ENCODE data around the gene TTLL11.
"Not testable (repeated sequence)": the region's sequence is repeated elsewhere in the genome, so short reads cannot be mapped to it uniquely, and the experiment has no call there.

The TTLL11 gene

DNA sequence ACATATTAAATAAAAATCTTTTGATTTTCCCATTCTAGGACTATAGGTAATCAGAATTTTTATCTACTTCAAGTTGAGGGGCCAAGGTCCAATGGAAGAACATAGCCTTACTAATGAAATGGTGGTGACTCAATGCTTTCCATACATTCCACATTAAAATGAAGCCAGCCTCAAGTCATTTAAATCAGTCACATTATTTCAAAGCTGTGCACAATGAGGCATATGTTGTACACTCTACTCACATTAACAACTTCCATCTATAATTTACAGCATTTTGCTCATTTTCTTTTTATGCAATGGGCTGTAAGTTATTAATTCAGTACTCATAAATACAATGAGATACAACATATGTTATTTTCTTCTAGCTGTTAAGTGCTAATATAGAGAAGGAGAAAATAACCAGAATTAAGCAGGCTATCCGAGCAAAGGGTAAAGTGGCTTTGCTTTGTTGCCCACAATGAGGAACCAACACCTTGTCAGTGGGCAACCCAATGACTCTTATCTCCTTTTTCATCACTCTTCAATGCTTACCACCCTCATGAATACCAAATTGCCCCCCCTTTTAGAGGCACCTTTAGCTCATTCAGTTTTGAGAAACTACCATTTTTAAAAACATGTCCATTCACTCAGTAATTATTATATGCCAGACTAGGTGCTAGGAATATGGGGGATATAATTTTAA is 52.4 kb downstream of the TTLL11 start:
- no peak for DNase-seq

DNA sequence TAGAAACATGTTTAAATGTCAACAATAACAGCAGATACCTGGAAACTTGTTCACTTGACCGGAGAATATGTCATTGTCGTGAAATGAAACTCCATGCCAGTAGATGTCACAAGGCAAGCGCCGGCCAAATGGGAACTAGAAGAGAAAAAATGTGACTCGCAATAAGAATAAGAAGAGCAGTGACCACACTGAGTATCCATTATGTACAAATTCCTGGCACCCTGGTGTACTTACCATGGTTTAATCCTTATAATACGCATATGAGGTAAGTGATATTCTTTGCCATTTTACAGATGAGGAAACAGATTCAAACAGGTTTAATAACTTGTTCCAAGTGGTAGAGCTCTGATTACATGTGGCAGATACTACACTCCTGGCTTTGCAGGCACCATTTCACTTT is 53.9 kb downstream of the TTLL11 start:
- DNase-seq = no peak

DNA sequence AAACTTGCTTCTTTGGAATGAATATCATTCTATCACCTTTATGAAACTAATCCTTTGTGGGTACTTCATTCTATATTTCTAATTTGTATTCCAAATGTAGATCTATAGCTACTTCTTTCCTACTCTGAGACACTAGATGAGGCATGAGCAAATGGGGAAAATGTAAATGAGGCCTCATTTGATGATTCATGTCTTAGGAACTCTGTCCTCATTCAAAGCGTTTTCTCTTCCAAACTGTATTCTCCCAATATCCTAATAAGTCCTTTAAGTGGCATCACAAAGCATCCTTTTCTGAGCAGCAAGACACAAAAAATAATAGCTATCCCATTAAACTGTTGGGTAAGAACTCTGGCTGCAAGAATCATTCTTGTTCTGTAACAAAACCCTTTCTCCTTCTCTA is 56.1 kb downstream of the TTLL11 start:
- DNase-seq = no peak

DNA sequence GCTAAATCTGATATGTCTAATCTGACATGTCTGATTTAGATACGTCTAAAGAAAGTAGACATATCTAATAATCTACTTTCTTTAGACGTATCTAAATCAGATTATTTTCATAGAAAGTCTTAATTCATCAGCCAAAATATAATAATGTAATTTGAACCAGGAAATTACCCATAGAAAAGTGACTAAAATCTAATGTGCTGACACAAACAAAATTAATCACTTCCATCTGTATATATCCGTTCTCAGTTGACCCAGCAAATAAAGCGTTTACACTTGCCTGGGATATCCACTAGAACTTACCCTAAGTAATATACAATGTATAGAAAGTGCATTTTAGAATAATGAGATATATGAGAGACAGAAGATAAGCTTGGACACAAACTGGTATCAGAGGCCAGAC is 56.7 kb downstream of the TTLL11 start:
- no peak for DNase-seq

DNA sequence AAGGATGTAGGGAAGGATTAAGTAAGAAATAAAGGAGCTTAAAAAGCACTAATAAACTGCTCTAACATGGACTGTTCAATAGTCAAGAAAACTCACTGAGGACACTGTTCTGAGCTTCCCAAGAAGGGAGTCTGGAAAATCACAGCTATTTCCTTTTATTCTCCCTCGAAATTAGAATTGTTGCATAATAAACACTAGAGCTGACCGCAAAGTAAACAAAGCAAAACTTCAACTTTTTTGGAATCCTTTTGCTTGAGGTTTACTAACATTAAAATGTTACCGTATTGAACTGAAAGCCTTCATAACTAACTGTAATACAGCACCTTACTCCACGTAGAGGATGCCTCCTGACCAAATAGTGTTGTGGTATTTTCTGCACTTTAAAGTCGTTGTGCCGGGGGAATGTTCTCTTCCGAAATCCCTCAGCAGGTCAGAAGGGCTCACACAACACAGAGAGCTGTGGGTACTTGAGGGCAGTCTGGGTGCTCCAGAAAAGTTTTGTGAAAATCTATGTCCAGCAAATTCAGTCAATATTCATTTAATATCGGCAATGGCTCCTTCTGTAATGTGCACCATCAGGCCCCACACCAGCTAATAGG is 59.2 kb downstream of the TTLL11 start:
- no peak for DNase-seq

DNA sequence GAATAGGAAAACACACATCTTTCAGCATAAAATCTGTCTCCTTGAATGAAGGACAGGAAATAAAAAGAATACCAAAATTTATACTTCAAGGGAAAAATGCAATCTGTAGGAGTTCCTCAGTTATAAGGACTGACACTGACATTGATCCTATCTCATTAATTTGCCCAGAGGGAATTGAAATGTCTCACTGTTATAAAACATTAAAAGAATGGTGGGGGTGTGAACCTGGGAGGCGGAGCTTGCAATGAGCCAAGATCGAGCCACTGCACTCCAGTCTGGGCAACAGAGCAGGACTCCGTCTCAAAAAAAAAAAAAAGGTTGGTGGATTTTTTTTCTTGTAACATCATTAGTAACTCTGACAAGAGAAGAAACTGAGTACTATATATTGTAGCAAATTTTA is 60.8 kb downstream of the TTLL11 start:
- DNase-seq = no peak

DNA sequence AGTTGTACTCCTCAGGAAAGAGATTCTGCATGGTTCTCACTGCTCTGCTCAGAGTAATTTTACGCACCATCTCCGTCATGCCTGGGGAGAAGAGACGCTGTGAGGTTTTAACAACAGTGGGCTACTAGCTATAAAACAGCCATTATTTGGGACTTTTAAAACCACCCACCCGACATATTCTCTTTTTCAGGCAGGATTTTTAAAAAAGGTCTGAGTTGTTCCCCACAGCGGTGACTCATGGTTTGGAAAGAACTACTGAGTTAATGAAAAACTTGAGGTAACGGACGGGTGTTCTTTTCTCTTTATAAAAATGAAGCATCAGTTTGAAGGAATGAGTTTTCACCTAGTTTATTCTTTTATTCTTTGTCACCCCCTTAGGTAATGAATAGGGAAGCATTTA is 61.3 kb downstream of the TTLL11 start:
- DNase-seq = no peak

DNA sequence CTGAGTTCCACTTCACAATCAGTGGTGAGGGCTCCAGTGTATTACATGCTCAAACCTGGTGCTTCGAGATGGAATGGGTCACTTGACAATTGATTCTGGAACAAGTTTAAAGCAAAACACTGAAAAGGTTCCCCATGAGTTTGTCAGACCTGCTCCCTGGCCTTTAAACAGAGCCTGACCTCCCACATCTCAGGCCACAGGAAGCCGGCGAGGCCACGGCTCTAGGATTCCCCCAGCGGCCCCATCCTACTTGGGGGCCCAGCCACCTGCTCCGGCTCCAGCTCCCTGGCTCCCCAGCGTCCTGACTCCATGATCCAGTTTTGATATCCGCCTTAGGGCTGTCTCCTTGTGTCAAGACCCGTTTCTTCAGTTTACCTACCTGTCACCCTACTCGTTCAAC is 62.0 kb downstream of the TTLL11 start:
- DNase-seq = no peak

DNA sequence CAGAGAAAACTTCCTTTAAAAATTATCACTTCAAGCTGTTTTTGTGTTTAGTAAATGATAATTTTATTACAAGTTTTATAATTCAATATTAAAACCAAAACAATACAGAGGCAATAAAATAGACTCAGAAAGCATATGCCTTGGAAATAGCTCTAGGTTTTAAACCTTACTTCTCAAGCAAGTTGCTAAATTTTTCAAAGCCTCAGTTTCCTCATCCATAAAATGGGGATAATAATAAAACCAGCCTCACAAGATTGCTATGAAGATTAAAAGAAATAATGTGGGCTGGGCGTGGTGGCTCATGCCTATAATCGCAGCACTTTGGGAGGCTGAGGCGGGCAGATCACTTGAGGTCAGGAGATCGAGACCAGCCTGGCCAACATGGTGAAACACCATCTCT is 62.8 kb downstream of the TTLL11 start:
- DNase-seq = no peak

DNA sequence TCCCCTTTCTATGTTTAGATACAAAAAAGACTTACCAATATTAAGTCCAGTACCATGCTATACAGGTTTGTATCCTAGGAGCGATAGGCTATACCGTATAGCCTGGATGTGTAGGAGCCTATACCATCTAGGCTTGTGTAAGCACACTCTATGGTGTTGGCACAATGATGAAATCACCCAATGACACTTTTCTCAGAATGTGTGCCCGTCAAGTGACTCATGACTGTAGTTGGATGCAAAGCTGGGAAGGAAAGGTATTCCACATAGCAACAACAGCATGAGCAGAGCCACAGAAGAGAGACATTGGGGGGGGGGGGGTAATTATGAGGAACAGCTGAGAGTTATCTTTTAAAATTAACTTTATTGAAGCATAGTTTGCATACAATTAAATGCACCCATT is 63.2 kb downstream of the TTLL11 start:
- no peak for DNase-seq

DNA sequence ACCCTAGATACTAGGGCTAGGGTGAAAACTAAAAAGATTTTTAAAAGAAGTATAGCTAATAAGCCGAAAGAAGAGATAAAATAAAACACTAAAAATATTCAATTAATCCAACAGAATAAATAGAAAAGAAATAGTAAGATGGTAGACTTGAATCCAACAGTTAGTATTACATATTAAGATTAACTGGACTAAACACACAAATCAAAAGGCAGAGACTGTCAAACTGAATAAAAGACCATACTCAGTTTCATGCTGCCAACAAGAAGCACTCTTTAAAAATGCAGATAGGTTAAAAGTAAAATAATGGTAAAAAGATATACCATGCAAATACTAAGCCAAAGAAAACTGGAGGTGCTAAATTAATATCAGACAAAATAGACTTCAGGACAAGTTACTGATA is 65.0 kb downstream of the TTLL11 start:
- DNase-seq = no peak

DNA sequence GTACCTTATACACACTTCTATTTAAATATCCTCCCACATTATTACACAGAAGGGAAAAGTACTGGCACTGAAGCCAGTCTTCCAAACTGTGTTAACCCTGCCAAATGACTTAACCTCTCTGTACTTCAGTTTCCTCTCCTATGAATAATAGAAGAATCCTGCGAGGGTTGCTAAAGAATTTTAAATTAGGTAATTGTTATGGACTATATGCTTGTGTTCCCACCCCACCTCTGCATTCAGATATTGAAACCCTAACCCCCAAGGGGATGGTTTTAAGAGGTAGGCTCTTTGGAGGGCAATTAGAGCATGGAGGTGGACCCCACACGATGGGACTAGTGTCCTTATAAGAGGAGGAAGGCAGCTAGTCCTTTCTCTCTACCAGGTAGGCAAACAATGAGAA is 72.7 kb downstream of the TTLL11 start:
- DNase-seq = no peak

DNA sequence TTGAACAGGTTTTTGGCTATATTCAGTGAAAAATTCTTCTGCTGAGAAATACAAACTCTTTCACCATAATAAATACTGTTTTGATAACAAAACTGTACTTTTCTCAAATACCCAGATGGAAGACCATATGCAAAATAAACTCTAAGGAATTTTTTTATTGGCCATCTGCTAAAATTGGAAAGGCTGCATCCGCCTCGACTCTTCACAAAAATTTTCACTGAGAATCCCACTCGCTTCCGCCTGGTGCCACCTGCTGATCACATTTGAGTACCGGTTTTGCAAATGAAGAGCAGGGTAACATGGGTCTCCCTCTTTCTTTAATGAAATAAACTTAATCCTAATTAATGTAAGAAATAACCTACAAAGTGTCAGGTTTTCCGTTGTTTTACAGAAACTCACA is 76.4 kb downstream of the TTLL11 start:
- DNase-seq = no peak

DNA sequence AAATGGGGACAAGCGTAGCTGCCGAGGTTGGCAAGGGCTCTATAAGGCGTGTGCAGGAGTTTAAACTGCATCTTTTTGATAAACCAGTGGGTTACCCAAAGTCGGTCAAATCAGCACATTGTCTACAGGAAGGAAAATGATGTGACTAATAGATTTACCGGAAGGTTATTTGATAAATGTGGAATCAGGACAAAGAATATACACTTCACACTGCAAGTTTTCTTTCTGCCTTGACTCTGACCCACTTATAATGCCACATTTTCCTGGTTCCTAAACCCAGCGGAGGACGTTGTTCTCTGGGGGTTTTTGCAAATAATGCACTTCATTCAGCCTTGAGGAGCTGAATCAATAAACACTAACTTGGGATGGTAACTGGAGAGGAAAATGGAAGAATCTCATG is 76.8 kb downstream of the TTLL11 start:
- DNase-seq = no peak

DNA sequence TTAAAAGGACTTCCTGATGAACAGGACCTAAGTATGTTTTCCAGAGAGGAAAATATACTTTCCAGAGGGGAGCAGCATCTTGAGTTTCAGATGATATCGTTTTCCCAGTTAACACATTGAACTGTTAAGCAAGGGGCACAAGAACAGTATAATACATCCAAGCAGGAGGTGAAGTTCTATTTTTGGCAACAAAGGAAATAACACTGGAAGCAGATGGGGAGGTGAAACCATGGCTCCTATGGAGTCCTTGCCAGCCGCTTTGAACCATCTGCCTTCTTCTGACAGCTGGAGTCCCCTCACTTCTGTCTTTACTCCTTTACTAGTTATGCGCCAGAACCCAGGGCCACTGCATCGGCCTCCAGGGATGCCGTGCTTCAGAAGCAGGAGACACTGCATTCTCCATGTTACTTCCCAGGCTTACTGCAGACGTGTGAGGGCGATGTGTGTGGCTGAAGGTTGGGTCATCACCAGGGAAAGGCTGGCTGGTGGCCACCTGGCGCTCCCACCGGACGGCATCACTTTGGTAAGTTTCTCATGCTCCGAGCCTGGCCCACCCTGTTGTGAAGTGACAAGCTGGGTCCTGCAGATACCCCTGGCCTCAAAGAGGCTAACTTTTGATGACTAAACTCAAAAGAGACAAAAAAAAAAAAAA is 77.8 kb downstream of the TTLL11 start:
- no peak for DNase-seq

DNA sequence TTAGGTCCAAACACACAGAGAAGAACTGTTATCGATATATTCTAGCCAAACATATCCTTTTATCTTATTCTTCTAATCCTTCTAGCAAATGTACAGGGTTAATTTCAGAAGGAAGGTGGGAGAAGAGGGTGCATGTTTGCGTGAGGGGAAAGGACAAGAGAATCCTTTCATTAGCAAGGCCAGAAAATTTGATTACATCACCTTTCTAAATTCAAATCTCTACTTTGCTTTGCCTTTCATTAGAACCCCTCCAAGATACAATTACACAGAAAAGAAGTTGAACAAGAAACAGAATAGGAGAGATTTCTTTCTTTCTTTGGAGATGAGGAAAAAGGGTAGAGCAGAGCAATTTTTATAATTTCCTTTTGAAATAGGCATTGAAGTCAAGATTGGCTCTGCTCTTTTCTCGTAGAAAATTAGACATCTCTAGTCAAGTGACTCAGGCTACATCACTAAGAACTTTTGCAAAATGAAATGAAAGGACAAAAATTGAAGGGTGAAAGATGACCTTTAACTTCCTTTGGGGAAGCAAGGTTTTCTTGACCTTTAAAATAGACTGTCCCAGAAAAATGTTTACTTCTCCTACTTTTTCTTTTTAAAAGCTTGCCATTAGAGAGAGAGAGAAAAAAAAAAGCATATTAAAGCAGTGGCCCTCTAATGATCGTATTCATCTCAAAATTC is 81.2 kb downstream of the TTLL11 start:
- DNase-seq = no peak

DNA sequence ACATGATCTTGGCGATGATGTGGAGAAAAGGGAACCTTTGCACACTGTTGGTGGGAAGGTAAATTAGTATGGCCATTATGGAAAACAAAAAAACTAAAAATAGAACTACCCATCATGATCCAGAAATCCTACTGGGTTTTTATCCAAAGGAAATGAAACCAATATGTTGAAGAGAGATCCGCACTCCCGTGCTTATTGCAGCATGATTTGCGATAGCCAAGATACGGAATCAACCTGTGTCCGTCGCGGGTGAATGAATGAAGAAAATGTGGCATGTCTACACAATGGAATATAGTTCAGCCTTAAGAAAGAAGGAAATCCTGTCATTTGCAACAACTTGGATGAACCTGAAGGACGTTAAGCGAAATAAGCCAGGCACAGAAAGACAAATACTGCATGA is 84.5 kb downstream of the TTLL11 start:
- no peak for DNase-seq

DNA sequence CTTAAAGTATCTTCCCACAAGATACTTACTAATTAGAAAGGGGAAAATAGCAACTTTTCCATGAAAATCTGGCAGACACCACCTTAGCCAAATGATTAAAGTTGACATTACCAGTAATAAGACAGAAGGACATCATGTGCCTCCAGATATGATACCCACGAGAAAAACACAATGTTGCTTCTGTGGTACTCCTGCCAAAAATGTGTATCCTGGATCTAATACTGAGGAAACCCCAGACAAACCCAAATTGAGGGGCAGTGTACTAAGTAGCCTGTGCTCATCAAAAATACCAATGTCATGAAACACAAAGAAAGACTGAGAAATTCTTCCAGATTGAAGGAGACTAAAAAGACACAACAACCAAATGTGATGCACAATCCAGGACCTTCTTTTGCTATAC is 85.3 kb downstream of the TTLL11 start:
- no peak for DNase-seq

DNA sequence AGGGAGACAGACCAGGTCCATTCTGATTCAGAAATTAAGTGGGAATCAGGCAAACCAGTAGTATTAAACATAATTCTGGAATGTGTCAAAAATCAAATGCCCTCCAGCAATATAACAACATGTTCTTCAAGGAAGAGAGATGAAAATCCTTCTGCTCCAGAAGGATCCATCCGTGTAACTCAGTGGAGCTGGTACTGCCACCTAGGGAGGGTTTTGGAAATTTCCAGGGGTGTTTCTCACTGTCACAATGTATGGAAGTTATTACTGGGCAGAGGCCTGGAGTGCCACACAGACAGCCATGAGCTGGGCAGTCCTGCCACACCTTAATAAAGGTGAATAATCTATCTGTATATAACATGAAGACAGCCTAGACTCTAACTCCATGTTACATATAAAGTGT is 87.5 kb downstream of the TTLL11 start:
- DNase-seq = no peak

DNA sequence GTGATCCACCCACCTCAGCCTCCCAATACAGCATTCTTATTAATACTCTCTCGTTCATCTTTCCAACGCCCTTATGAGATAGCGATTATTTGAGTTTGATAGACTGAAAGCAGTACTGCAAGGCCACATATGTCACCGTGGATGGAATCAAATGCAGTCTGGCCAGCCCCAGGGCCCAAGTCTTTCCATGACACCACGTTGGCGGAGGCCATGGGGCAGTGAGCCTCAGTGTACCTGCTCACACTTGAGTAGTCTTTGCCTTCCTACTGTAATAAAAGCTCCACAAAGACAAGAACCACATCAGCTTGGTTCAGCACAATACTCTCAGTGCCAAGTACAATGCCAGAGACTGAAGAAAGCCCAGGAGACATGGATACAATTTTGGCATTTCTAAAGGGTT is 88.5 kb downstream of the TTLL11 start:
- no peak for DNase-seq

DNA sequence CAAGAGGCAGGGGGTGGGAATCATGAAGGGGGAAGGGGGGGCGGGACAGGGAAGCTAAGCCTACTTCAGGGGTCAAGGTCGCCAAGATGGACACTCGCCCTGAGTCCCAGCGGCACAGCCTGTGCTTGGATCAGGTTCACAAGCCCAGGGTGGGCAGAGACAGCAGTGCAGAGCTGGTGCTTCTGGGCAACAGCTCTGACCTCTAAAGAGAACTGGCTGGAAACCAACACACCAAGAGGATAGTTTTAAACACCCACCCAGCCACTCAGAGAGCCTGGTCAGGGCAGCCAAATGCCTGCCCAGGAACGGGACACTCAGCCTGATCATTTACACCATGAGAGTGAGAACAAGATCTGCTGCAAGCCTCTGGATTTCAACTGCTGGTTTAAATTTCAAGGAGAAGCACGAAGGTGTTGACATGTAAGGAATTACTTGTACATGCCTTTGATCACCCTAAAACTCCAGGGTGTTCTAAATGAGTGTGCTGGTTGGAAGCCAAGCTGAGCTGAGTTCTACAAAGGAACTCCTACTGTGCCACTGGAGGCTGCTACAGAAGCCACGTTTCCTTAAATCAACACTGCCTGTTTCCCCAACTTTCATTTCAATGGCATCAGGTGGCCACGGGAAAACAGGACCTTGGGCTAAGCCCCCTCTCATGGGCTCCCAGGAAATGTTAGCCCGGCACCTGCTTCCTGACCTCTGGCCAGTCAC is 91.5 kb downstream of the TTLL11 start:
- DNase-seq = no peak

DNA sequence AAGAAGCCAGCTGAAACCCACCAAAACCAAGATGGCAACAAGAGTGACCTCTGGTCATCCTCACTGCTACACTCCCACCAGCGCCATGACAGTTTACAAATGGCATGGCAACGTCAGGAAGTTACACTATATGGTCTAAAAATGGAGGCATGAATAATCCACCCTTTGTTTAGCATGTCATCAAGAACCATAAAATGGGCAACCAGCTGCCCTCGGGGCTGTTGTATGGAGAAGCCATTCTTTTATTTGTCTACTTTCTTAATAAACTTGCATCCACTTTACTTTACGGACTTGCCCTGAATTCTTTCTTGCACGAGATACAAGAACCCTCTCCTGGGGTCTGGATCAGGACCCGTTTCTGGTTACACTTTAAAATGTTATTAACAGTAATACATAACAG is 92.6 kb downstream of the TTLL11 start:
- not testable (repeated sequence) for DNase-seq

DNA sequence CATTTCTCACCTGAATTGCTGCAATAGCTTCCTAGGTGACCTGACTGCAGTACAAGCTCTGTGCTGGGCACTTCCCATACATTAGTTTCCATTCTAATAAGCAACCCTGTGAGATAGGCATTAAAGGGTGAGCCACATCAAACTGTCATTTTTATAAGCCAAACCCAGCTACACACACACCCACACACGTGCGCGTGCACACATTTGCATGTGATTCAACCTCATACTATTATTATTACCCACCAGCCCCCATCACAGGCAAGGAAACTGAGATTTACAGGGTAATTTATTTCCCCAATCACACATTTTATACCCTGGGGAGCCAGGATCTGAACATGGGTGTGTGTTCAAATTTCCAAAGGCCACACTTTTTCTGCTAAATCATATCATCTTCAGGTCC is 93.6 kb downstream of the TTLL11 start:
- no peak for DNase-seq

Measured in inflammatory macrophage treated with lipopolysaccharide for 1 hour (primary cell).